CD14-positive monocyte (primary cell): Measurements from ENCODE around the gene CSGALNACT2. TPM values are rescaled to one million over a fixed set of nuclear protein-coding genes. Genes with fewer than 3 reads are reported as not detected.

Experiments used
- DNase-seq, 3 donors: peaks; one replicate each; pipeline ENCODE4 v3.0.0-alpha.2; 2011 to 2022
- H2AFZ ChIP-seq: 2 replicates; pipeline ENCODE4 v1.6.0; 2012; ENCODE audit warnings: mild to moderate bottlenecking, low read depth, low read length, inconsistent platforms; ENCODE audit not compliant: insufficient read depth, poor library complexity, severe bottlenecking
- H3K27ac ChIP-seq, 2 donors: 1 replicate in 1 of 2; 2 replicates in 1 of 2; pipeline ENCODE4 v1.5.1; 2012 to 2013; ENCODE audit warnings: low read length in 2 of 2, control low read depth in 1 of 2, inconsistent platforms in 1 of 2, low read depth in 1 of 2, mild to moderate bottlenecking in 1 of 2
- H3K27me3 ChIP-seq, 2 donors: one replicate each; pipeline versions ENCODE4 v1.6.0 to v1.6.1; 2011 to 2013; ENCODE audit warnings: low read length in 2 of 2; ENCODE audit not compliant: control insufficient read depth in 2 of 2, insufficient read depth in 2 of 2
- H3K36me3 ChIP-seq, 2 donors: replicated peaks in 1 of 2; 1 replicate in 1 of 2; 2 replicates in 1 of 2; pipeline versions ENCODE4 v1.5.1 to v1.6.1; 2012 to 2013; ENCODE audit warnings: low read length in 2 of 2, control low read depth in 1 of 2, inconsistent platforms in 1 of 2, mild to moderate bottlenecking in 1 of 2; ENCODE audit not compliant: insufficient read depth in 2 of 2, control insufficient read depth in 1 of 2
- H3K4me1 ChIP-seq, 2 donors: 1 replicate in 1 of 2; 2 replicates in 1 of 2; pipeline versions ENCODE4 v1.5.1 to v1.6.1; 2012 to 2013; ENCODE audit warnings: low read length in 2 of 2, control low read depth in 1 of 2, inconsistent platforms in 1 of 2, mild to moderate bottlenecking in 1 of 2, moderate library complexity in 1 of 2; ENCODE audit not compliant: insufficient read depth in 2 of 2, control insufficient read depth in 1 of 2
- H3K4me2 ChIP-seq: replicated peaks from 2 replicates; pipeline ENCODE3; 2012; ENCODE audit warnings: low read length, moderate library complexity, mild to moderate bottlenecking; ENCODE audit not compliant: poor library complexity, severe bottlenecking; ENCODE audit errors: extremely low read depth
- H3K4me3 ChIP-seq, 3 experiments: fragments of 200-600 bp in 1 of 3; sonication (generic) in 1 of 3; replicated peaks in 1 of 3; 1 replicate in 2 of 3; 2 replicates in 1 of 3; pipeline ENCODE4 v1.5.1; 2011 to 2013; ENCODE audit warnings: low read length in 3 of 3, mild to moderate bottlenecking in 3 of 3, control low read depth in 2 of 3, low read depth in 2 of 3, inconsistent platforms in 1 of 3, moderate library complexity in 1 of 3
- H3K79me2 ChIP-seq: 2 replicates; pipeline ENCODE4 v1.6.0; 2012; ENCODE audit warnings: mild to moderate bottlenecking, control low read depth, inconsistent platforms, low read length, moderate library complexity; ENCODE audit not compliant: insufficient read depth
- H3K9ac ChIP-seq: 2 replicates; pipeline ENCODE4 v1.6.0; 2017; ENCODE audit warnings: low read length, mild to moderate bottlenecking; ENCODE audit not compliant: insufficient read depth, poor library complexity, severe bottlenecking
- H3K9me3 ChIP-seq, 2 donors: replicated peaks in 1 of 2; 1 replicate in 1 of 2; 2 replicates in 1 of 2; pipeline versions ENCODE4 v1.5.1 to v1.6.1; 2012 to 2013; ENCODE audit warnings: low read length in 2 of 2, control low read depth in 1 of 2; ENCODE audit not compliant: control insufficient read depth in 1 of 2, insufficient read depth in 1 of 2
- H4K20me1 ChIP-seq: 2 replicates; pipeline ENCODE4 v1.6.0; 2012; ENCODE audit warnings: mild to moderate bottlenecking, low read length, control low read depth, moderate library complexity; ENCODE audit not compliant: insufficient read depth
- H3K27ac Mint-ChIP-seq, 7 donors: one replicate each; pipeline ENCODE4 v1.8.0; 2020; ENCODE audit warnings: mild to moderate bottlenecking in 7 of 7, mixed read lengths in 7 of 7, moderate library complexity in 6 of 7, inconsistent platforms in 2 of 7
- H3K27me3 Mint-ChIP-seq, 3 donors: one replicate each; pipeline ENCODE4 v1.8.0; 2021 to 2022; ENCODE audit warnings: low read depth in 3 of 3, mild to moderate bottlenecking in 3 of 3, mixed read lengths in 3 of 3, moderate library complexity in 3 of 3, inconsistent platforms in 1 of 3
- H3K36me3 Mint-ChIP-seq, 2 donors: one replicate each; pipeline ENCODE4 v1.8.0; 2020; ENCODE audit warnings: mixed read lengths in 2 of 2, inconsistent platforms in 1 of 2, mild to moderate bottlenecking in 1 of 2
- H3K4me1 Mint-ChIP-seq: one replicate; pipeline ENCODE4 v1.8.0; 2020; ENCODE audit warnings: mild to moderate bottlenecking, mixed read lengths
- H3K4me3 Mint-ChIP-seq, 2 donors: one replicate each; pipeline ENCODE4 v1.8.0; 2020; ENCODE audit warnings: mild to moderate bottlenecking in 2 of 2, mixed read lengths in 2 of 2, moderate library complexity in 1 of 2
- H3K9me3 Mint-ChIP-seq, 7 donors: one replicate each; pipeline ENCODE4 v1.8.0; 2020 to 2022; ENCODE audit warnings: mixed read lengths in 7 of 7, mild to moderate bottlenecking in 6 of 7, moderate library complexity in 6 of 7, inconsistent platforms in 2 of 7
- CTCF ChIP-seq: fragments of 200-600 bp; IDR thresholded peaks from one replicate; pipeline ENCODE4 v1.8.0; 2022; ENCODE audit warnings: antibody characterized with exemption, mild to moderate bottlenecking
- WGBS: methylation state at CpG from one replicate; pipeline ENCODE4 v1.1.5; 2013; ENCODE audit warnings: missing lambda C conversion rate; ENCODE audit not compliant: insufficient coverage; 5-methylcytosine and 5-hydroxymethylcytosine counted together
- intact Hi-C, 2 donors: fragments of 100-400 bp; cut with micrococcal nuclease; formaldehyde crosslinking; loops; one replicate each; pipeline versions ENCODE4 v1.15.0 to v1.15.1; 2023
- polyA plus RNA-seq, 3 donors: library from polyadenylated mRNA; depleted of rRNA in 1 of 3; unstranded in 2 of 3; stranded (reverse) in 1 of 3; fragments of 300-500 nt in 2 of 3; fragments of >200 nt in 1 of 3; fragmentation: Illumina TruSeq in 2 of 3; gene quantifications; 1 replicate in 2 of 3; 2 replicates in 1 of 3; pipeline ENCODE4 v1.2.3, GENCODE V29; 2012 to 2021

Gene CSGALNACT2
- polyA plus RNA-seq, 3 donors, result 43.7 to 80.1 (median 48.2) TPM

- Histone ChIP-seq H3K9ac (no peak overlapping the region), H3K27ac (no peak overlapping the region), H3K4me2 (no peak overlapping the region), H3K79me2 (peaks cover 79% of the 10 kb centered on the region), H2AFZ (no peak overlapping the region), H3K27me3 (no peaks in the 10 kb centered on the region), H3K36me3 (peaks cover 78 to 99% of the 10 kb centered on the region in 2 donors), H3K9me3 (no peaks in the 10 kb centered on the region), H4K20me1 (peaks cover 99% of the 10 kb centered on the region), H3K4me1 (peaks cover 7 to 11% of the 10 kb centered on the region in 2 donors), H3K4me3 (no peak overlapping the region)
- WGBS, result 100% methylated on average over 2 of the region's 3 CpGs
- H3K27me3 Mint-ChIP-seq, result no peaks in the 10 kb centered on the region
- no peak for DNase-seq
- H3K4me3 Mint-ChIP-seq, result no peak overlapping the region
- peaks cover 81 to 90% of the 10 kb centered on the region in 2 donors for H3K36me3 Mint-ChIP-seq
- intact Hi-C loops, result no loop called here
- TF ChIP-seq CTCF, result no peak
- H3K4me1 Mint-ChIP-seq, result peaks cover 10% of the 10 kb centered on the region
- H3K27ac Mint-ChIP-seq, result peak overlapping the region in 4 of 7 donors; percentile 58 to 74 (median 68)
- H3K9me3 Mint-ChIP-seq, result no peaks in the 10 kb centered on the region
Measured at GRCh38 chr10:43176271-43176670, 38.0 kb downstream of the CSGALNACT2 start.

- DNase-seq, result no peak
- Histone ChIP-seq H3K4me1 (no peaks in the 10 kb centered on the region), H3K79me2 (peaks cover 73% of the 10 kb centered on the region), H3K9ac (no peak overlapping the region), H3K4me2 (no peak overlapping the region), H3K27me3 (no peaks in the 10 kb centered on the region), H3K36me3 (peaks cover 79 to 99% of the 10 kb centered on the region in 2 donors), H4K20me1 (peaks cover 99% of the 10 kb centered on the region), H3K4me3 (no peak overlapping the region), H3K27ac (peak overlapping the region in 1 of 2 donors; percentile 23), H2AFZ (no peak overlapping the region), H3K9me3 (no peaks in the 10 kb centered on the region)
- Mint-ChIP-seq H3K27me3 (no peaks in the 10 kb centered on the region), H3K9me3 (no peaks in the 10 kb centered on the region), H3K36me3 (peaks cover 82 to 94% of the 10 kb centered on the region in 2 donors), H3K27ac (peak overlapping the region in 2 of 7 donors; percentile 6 to 28), H3K4me1 (no peaks in the 10 kb centered on the region), H3K4me3 (no peak overlapping the region)
- intact Hi-C loops, result no loop called here
- no CpG with 5 or more reads among the region's 1 CpG for WGBS
- TF ChIP-seq CTCF, result no peak
Measured at GRCh38 chr10:43177595-43177994, 39.4 kb downstream of the CSGALNACT2 start.
